Colonic mucosa (tissue), 4 donors: Measurements from ENCODE around the gene MYO7B. TPM values are rescaled to one million over a fixed set of nuclear protein-coding genes. Genes with fewer than 3 reads are reported as not detected.

ENCODE experiments used
- DNase-seq: peaks from one replicate; pipeline ENCODE4 v3.0.0-alpha.2; 2020
- H3K27ac ChIP-seq: fragments of 200-600 bp; one replicate; pipeline ENCODE4 v1.8.0; 2021
- H3K27me3 ChIP-seq: fragments of 200-600 bp; one replicate; pipeline ENCODE4 v1.8.0; 2021
- H3K36me3 ChIP-seq: fragments of 200-600 bp; one replicate; pipeline ENCODE4 v1.8.0; 2021
- H3K4me1 ChIP-seq: fragments of 200-600 bp; one replicate; pipeline ENCODE4 v1.8.0; 2021; ENCODE audit warnings: mild to moderate bottlenecking
- H3K4me3 ChIP-seq: fragments of 200-600 bp; one replicate; pipeline ENCODE4 v1.8.0; 2021
- H3K9ac ChIP-seq, 2 donors: one replicate each; pipeline ENCODE4 v1.7.0; 2013; ENCODE audit warnings: control low read depth in 2 of 2, low read depth in 2 of 2, low read length in 2 of 2
- H3K9me3 ChIP-seq: fragments of 200-600 bp; one replicate; pipeline ENCODE4 v1.8.0; 2021
- intact Hi-C: fragments of 100-400 bp; cut with DNase I; formaldehyde crosslinking; loops from one replicate; pipeline ENCODE4 v1.14.1; 2022
- total RNA-seq, 2 donors: library from RNA; stranded (reverse); fragmentation: NEBNext Ultra II Directional in 1 of 2; extraction: Animal tissue kit (Norgen Biotek cat#: 25700) in 1 of 2; gene quantifications; one replicate each; pipeline ENCODE4 v1.2.1, GENCODE V29; 2021
- TF ChIP-seq, protein P1 (sequence below): fragments of 200-600 bp; IDR thresholded peaks from one replicate; pipeline ENCODE4 v1.8.0; 2022; ENCODE audit warnings: antibody characterized with exemption, mild to moderate bottlenecking
- donor health status: healthy.
- donor health status: DM: no; HTN: no; CAD: no.
- donor health status: DM: no; HTN: no; CAD: no.

MYO7B gene
- total RNA-seq, 2 donors from 2014 or later = 159 to 218 TPM

GRCh38 chr2:127609818-127610217, 74.3 kb downstream of the MYO7B start:
- Histone ChIP-seq H3K4me1 (no peaks in the 10 kb centered on the region), H3K36me3 (peaks cover 4% of the 10 kb centered on the region), H3K9me3 (no peaks in the 10 kb centered on the region), H3K27ac (no peak overlapping the region), H3K4me3 (no peak overlapping the region), H3K27me3 (no peaks in the 10 kb centered on the region), H3K9ac (no peak overlapping the region)
- intact Hi-C loops = no loop called here
- DNase-seq = no peak
- TF ChIP-seq, protein P1, sequence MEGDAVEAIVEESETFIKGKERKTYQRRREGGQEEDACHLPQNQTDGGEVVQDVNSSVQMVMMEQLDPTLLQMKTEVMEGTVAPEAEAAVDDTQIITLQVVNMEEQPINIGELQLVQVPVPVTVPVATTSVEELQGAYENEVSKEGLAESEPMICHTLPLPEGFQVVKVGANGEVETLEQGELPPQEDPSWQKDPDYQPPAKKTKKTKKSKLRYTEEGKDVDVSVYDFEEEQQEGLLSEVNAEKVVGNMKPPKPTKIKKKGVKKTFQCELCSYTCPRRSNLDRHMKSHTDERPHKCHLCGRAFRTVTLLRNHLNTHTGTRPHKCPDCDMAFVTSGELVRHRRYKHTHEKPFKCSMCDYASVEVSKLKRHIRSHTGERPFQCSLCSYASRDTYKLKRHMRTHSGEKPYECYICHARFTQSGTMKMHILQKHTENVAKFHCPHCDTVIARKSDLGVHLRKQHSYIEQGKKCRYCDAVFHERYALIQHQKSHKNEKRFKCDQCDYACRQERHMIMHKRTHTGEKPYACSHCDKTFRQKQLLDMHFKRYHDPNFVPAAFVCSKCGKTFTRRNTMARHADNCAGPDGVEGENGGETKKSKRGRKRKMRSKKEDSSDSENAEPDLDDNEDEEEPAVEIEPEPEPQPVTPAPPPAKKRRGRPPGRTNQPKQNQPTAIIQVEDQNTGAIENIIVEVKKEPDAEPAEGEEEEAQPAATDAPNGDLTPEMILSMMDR = no peak

- H3K4me1 ChIP-seq = no peaks in the 10 kb centered on the region
- DNase-seq = no peak
- no peak overlapping the region for H3K4me3 ChIP-seq
- intact Hi-C loops = no loop called here
- H3K27me3 ChIP-seq = no peaks in the 10 kb centered on the region
- no peak overlapping the region for H3K27ac ChIP-seq
- TF ChIP-seq, protein P1 = no peak
- H3K9me3 ChIP-seq = no peaks in the 10 kb centered on the region
- H3K36me3 ChIP-seq = peaks cover 4% of the 10 kb centered on the region
- no peak overlapping the region for H3K9ac ChIP-seq
These were observed 75.1 kb downstream of the MYO7B start for GRCh38 chr2:127610561-127610960.

- no peak overlapping the region for H3K4me3 ChIP-seq
- TF ChIP-seq, protein P1 = no peak
- H3K27me3 ChIP-seq = no peaks in the 10 kb centered on the region
- H3K4me1 ChIP-seq = no peaks in the 10 kb centered on the region
- H3K36me3 ChIP-seq = peaks cover 4% of the 10 kb centered on the region
- DNase-seq = no peak
- H3K27ac ChIP-seq = no peak overlapping the region
- intact Hi-C loops = no loop called here
- no peaks in the 10 kb centered on the region for H3K9me3 ChIP-seq
- H3K9ac ChIP-seq = no peak overlapping the region
These were observed 75.8 kb downstream of the MYO7B start for GRCh38 chr2:127611076-127611925.

- DNase-seq = no peak
- intact Hi-C loops = no loop called here
These were observed 76.8 kb downstream of the MYO7B start for GRCh38 chr2:127612111-127612822.

DNA sequence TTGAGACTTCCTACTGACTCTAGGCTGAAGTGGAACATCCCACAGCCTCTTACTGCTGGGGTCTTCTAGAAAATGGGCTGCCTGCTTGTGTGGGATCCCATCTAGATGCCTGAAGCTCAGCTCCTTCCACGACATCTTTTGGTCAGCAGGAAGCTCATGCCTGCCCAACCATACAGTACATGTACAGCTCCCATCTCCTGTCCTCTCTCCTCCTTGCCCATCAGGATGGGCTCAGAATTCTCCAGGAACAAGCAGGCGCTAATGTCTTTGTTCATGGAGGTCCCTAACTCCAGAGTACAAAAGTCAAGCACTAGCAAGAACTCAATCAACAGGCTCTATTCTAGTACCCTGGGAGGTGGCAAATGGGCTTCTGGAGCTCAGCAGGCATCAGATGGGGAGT, 78.8 kb downstream of the MYO7B start:
- TF ChIP-seq, protein P1 = no peak
- intact Hi-C loops = no loop called here
- DNase-seq = no peak
- H3K27ac ChIP-seq = no peak overlapping the region
- H3K36me3 ChIP-seq = peaks cover 4% of the 10 kb centered on the region
- no peaks in the 10 kb centered on the region for H3K9me3 ChIP-seq
- H3K4me1 ChIP-seq = no peaks in the 10 kb centered on the region
- no peak overlapping the region for H3K4me3 ChIP-seq
- H3K27me3 ChIP-seq = no peaks in the 10 kb centered on the region
- H3K9ac ChIP-seq = no peak overlapping the region

More at GRCh38 chr2:127612111-127612822, 76.8 kb downstream of the MYO7B start:
- no peak overlapping the region for H3K9ac ChIP-seq
- H3K27ac ChIP-seq = no peak overlapping the region
- TF ChIP-seq, protein P1 = no peak
- peaks cover 4% of the 10 kb centered on the region for H3K36me3 ChIP-seq
- no peak overlapping the region for H3K4me3 ChIP-seq
- no peaks in the 10 kb centered on the region for H3K4me1 ChIP-seq
- no peaks in the 10 kb centered on the region for H3K27me3 ChIP-seq
- no peaks in the 10 kb centered on the region for H3K9me3 ChIP-seq
